Smooth muscle cell (in vitro differentiated cells): ENCODE results near the gene RAB11FIP4. TPM values are rescaled to one million over a fixed set of nuclear protein-coding genes. Genes with fewer than 3 reads are reported as not detected.

ENCODE experiments used
- DNase-seq: peaks from one replicate; lab custom pipeline; 2025; ENCODE audit not compliant: unreplicated experiment; lab: John Stamatoyannopoulos, UW
- H2AFZ ChIP-seq: fragments of 200-600 bp; sonication (generic); 2 replicates; pipeline ENCODE4 v1.6.0; 2016; ENCODE audit warnings: antibody characterized with exemption, low read depth, mild to moderate bottlenecking
- H3F3A ChIP-seq: fragments of 200-600 bp; sonication (generic); 2 replicates; pipeline ENCODE4 v1.6.0; 2017; ENCODE audit warnings: antibody characterized with exemption, low read depth
- H3K27ac ChIP-seq: fragments of 200-600 bp; sonication (generic); 2 replicates; pipeline ENCODE4 v1.5.1; 2016; ENCODE audit warnings: low read depth, mild to moderate bottlenecking
- H3K27me3 ChIP-seq: fragments of 200-600 bp; sonication (generic); 2 replicates; pipeline ENCODE4 v1.6.1; 2016; ENCODE audit warnings: low read depth, mild to moderate bottlenecking
- H3K36me3 ChIP-seq: fragments of 200-600 bp; sonication (generic); 2 replicates; pipeline ENCODE4 v1.5.1; 2016; ENCODE audit warnings: low read depth
- H3K4me1 ChIP-seq: fragments of 200-600 bp; sonication (generic); 2 replicates; pipeline ENCODE4 v1.5.1; 2016; ENCODE audit warnings: low read depth
- H3K4me2 ChIP-seq: fragments of 200-600 bp; sonication (generic); 2 replicates; pipeline ENCODE4 v1.6.0; 2016; ENCODE audit warnings: mild to moderate bottlenecking
- H3K4me3 ChIP-seq: fragments of 200-600 bp; sonication (generic); 2 replicates; pipeline ENCODE4 v1.5.1; 2016; ENCODE audit warnings: mild to moderate bottlenecking
- H3K79me2 ChIP-seq: fragments of 200-600 bp; sonication (generic); 2 replicates; pipeline ENCODE4 v1.6.0; 2016; ENCODE audit warnings: low read depth, mild to moderate bottlenecking
- H3K9ac ChIP-seq: fragments of 200-600 bp; sonication (generic); 2 replicates; pipeline ENCODE4 v1.6.0; 2016; ENCODE audit warnings: low read depth
- H3K9me3 ChIP-seq: fragments of 200-600 bp; sonication (generic); replicated peaks from 2 replicates; pipeline ENCODE4 v1.5.1; 2016; ENCODE audit warnings: low read depth
- H4K20me1 ChIP-seq: fragments of 200-600 bp; sonication (generic); 2 replicates; pipeline ENCODE4 v1.6.0; 2016; ENCODE audit warnings: low read depth
- WGBS: methylation state at CpG from one replicate; pipeline ENCODE4 v1.1.7; 2016; ENCODE audit warnings: low lambda C conversion rate; 5-methylcytosine and 5-hydroxymethylcytosine counted together
- polyA plus RNA-seq: library from polyadenylated mRNA; unstranded; fragments of >200 nt; fragmentation: Nextera tagmentation; extraction: Ambion mirVana; gene quantifications from 2 replicates; pipeline ENCODE4 v1.2.1, GENCODE V29; 2016
- total RNA-seq: library from RNA; depleted of rRNA; stranded (reverse); fragments of >200 nt; gene quantifications from 2 replicates; pipeline ENCODE4 v1.2.3, GENCODE V29; 2014
- TF ChIP-seq, protein P1 (sequence below): fragments of 200-600 bp; sonication (generic); IDR thresholded peaks from 2 replicates; pipeline ENCODE4 v1.5.1; 2017; ENCODE audit warnings: borderline replicate concordance, mild to moderate bottlenecking, antibody characterized with exemption; ENCODE audit not compliant: insufficient read depth, poor library complexity, severe bottlenecking

Gene RAB11FIP4
- total and polyA plus RNA-seq, 2 experiments from 2014 or later: 0.42 to 2.9 TPM

DNA sequence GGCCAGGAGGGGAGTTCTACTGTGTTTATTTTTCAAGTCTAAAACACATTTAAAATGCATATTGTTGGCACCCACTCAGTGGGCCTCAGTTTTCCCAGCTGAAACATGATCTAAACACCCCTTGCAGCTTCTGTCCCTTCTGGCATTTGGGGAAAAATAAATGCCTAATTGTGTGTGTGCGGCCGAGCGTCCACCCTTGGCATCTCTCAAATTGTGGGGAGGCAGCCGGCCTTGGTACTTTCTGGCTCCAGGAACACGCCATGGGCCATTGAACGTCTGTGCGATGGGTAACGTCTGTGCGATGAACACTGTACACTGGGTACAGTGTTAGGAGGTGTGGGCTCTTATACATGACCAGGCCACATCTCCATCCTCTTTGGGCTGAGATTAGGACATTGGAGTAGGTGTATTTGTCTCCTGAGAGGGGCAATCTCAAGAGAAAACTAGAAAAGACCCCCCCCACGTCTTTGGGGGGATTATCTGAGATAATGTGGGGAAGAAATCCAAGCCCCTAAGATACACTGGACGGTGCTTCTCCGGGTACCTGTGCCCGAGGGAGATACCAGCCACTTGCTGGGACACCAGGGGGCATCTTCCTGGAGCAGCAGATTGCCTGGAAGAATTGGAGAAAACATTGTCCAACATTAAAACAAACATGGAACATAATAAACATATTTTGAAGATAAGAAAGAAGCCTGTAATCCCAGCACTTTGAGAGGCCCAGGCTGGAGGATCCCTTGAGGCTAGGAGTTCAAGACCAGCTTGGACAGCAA, 54.9 kb downstream of the RAB11FIP4 start:
- no peaks in the 10 kb centered on the region for H3K79me2 ChIP-seq
- H4K20me1 ChIP-seq: no peaks in the 10 kb centered on the region
- no peaks in the 10 kb centered on the region for H3K36me3 ChIP-seq
- H3K4me2 ChIP-seq: no peak overlapping the region
- no peak overlapping the region for H3K9ac ChIP-seq
- WGBS: 87% methylated on average over 13 of the region's 13 CpGs
- no peak overlapping the region for H3K27ac ChIP-seq
- no peaks in the 10 kb centered on the region for H3K9me3 ChIP-seq
- no peaks in the 10 kb centered on the region for H3F3A ChIP-seq
- H2AFZ ChIP-seq: no peak overlapping the region
- no peaks in the 10 kb centered on the region for H3K4me1 ChIP-seq
- no peaks in the 10 kb centered on the region for H3K27me3 ChIP-seq
- DNase-seq: no peak
- TF ChIP-seq, protein P1, sequence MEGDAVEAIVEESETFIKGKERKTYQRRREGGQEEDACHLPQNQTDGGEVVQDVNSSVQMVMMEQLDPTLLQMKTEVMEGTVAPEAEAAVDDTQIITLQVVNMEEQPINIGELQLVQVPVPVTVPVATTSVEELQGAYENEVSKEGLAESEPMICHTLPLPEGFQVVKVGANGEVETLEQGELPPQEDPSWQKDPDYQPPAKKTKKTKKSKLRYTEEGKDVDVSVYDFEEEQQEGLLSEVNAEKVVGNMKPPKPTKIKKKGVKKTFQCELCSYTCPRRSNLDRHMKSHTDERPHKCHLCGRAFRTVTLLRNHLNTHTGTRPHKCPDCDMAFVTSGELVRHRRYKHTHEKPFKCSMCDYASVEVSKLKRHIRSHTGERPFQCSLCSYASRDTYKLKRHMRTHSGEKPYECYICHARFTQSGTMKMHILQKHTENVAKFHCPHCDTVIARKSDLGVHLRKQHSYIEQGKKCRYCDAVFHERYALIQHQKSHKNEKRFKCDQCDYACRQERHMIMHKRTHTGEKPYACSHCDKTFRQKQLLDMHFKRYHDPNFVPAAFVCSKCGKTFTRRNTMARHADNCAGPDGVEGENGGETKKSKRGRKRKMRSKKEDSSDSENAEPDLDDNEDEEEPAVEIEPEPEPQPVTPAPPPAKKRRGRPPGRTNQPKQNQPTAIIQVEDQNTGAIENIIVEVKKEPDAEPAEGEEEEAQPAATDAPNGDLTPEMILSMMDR: peak; percentile 5
- no peak overlapping the region for H3K4me3 ChIP-seq

- no peak for DNase-seq
- H3K36me3 ChIP-seq: no peaks in the 10 kb centered on the region
- TF ChIP-seq, protein P1: no peak
- H3K4me1 ChIP-seq: no peaks in the 10 kb centered on the region
- no peaks in the 10 kb centered on the region for H3K27me3 ChIP-seq
- no peaks in the 10 kb centered on the region for H3F3A ChIP-seq
- H3K4me2 ChIP-seq: no peak overlapping the region
- H3K9me3 ChIP-seq: no peaks in the 10 kb centered on the region
- H3K4me3 ChIP-seq: no peak overlapping the region
- H2AFZ ChIP-seq: no peak overlapping the region
- WGBS: 83% methylated on average over 5 of the region's 5 CpGs
- H3K27ac ChIP-seq: no peak overlapping the region
- no peaks in the 10 kb centered on the region for H4K20me1 ChIP-seq
- no peak overlapping the region for H3K9ac ChIP-seq
- H3K79me2 ChIP-seq: no peaks in the 10 kb centered on the region
Measured at GRCh38 chr17:31448467-31449077, 57.1 kb downstream of the RAB11FIP4 start.

DNA sequence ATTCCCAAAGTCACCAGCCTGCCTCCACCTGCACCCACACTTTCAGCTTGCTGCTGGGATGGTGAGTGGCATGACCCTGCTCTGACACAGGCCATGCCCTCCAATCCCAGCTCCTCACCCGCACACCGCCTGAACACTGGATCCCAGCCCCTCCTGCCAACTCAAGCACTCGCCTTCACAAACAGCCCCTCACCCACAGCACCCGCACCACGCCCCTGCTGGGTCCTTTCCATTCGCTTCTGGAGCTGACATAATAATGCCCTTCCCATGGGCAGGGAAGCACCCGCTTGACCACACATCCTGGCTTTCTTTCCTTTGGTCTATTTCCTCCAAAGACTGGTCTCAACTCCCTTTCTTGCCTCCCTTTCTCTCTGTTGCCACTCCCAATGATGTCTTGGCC, 57.6 kb downstream of the RAB11FIP4 start:
- H3K27me3 ChIP-seq: no peaks in the 10 kb centered on the region
- H3K4me1 ChIP-seq: no peaks in the 10 kb centered on the region
- TF ChIP-seq, protein P1: no peak
- no peak overlapping the region for H3K4me2 ChIP-seq
- H3K27ac ChIP-seq: no peak overlapping the region
- H3K79me2 ChIP-seq: no peaks in the 10 kb centered on the region
- no peak overlapping the region for H3K4me3 ChIP-seq
- no peak overlapping the region for H2AFZ ChIP-seq
- H3F3A ChIP-seq: no peaks in the 10 kb centered on the region
- no peak overlapping the region for H3K9ac ChIP-seq
- 94% methylated on average over 7 of the region's 7 CpGs for WGBS
- H3K9me3 ChIP-seq: no peaks in the 10 kb centered on the region
- H4K20me1 ChIP-seq: no peaks in the 10 kb centered on the region
- no peaks in the 10 kb centered on the region for H3K36me3 ChIP-seq
- DNase-seq: no peak

DNA sequence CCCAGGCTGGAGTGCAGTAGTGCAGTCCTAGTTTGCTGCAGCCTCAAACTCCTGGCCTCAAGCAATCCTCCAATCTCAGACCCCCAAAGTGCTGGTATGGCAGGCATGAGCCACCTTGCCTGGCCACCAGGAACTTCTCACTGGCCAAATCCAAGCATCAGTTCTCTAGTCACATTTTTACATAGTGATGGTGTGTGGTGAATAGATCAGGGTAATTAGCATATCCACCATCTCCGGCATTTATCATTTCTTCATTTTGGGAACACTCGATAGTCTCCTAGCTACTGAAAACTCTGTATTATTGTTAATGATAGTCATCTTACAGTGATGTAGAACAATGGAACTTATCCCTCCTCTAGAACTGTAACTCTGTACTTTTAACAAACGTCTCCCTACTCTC, 58.3 kb downstream of the RAB11FIP4 start:
- 91% methylated on average over 3 of the region's 3 CpGs for WGBS
- Histone ChIP-seq H3K79me2 (no peaks in the 10 kb centered on the region), H3K27me3 (no peaks in the 10 kb centered on the region), H3K4me3 (no peak overlapping the region), H3F3A (no peaks in the 10 kb centered on the region), H3K9ac (no peak overlapping the region), H3K36me3 (no peaks in the 10 kb centered on the region), H3K4me2 (no peak overlapping the region), H2AFZ (no peak overlapping the region), H3K9me3 (no peaks in the 10 kb centered on the region), H3K4me1 (no peaks in the 10 kb centered on the region), H4K20me1 (no peaks in the 10 kb centered on the region), H3K27ac (no peak overlapping the region)
- no peak for DNase-seq
- TF ChIP-seq, protein P1: no peak
